Measurements from ENCODE around the gene IMMP2L.

Gene IMMP2L

DNA sequence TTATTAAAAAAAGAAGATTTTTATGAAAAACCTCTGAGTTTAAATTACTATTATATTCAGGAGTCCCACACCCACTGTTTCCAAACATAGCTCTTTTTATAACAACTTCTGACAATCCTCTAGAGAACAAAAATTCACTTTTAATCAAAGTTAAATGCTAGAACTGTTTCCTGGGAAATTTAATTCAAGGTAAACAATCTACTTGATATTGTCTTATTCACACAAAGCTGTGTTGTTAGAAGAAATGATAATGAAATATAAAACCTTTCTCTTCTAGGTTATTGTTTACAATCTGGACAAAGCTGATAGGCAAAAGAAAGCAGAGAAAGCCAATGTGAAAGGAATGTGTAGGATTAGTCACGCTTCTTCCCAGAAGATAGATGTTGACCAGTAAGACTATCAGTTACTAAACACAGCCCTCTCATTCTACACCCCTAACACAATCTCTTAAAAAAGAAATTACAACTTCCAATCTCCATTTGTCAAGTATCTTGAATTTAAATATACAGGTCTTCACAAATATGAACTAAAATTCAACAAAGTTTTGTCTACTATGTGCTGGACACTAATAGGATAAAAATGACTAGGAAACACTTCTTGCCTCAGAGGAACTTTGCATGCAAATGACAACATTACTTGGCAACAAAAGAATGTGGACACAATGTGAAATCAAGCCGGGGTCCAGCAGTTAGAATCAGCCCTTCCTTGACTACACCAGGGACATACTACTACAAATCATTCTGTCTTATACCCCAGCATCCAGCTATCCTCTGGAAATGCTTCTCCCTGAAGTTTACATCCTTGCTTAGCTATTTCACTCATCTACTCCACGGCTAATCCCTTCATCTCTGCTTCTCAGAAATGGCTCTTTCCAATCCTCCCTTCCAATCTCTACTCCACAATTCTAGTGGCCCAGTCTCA is 123.7 kb downstream of the IMMP2L start:
- TF ChIP-seq, protein P1, sequence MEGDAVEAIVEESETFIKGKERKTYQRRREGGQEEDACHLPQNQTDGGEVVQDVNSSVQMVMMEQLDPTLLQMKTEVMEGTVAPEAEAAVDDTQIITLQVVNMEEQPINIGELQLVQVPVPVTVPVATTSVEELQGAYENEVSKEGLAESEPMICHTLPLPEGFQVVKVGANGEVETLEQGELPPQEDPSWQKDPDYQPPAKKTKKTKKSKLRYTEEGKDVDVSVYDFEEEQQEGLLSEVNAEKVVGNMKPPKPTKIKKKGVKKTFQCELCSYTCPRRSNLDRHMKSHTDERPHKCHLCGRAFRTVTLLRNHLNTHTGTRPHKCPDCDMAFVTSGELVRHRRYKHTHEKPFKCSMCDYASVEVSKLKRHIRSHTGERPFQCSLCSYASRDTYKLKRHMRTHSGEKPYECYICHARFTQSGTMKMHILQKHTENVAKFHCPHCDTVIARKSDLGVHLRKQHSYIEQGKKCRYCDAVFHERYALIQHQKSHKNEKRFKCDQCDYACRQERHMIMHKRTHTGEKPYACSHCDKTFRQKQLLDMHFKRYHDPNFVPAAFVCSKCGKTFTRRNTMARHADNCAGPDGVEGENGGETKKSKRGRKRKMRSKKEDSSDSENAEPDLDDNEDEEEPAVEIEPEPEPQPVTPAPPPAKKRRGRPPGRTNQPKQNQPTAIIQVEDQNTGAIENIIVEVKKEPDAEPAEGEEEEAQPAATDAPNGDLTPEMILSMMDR (conservative IDR thresholded peaks at IDR 0.05), result no peak
- no peak overlapping the region for H3K27ac ChIP-seq

DNA sequence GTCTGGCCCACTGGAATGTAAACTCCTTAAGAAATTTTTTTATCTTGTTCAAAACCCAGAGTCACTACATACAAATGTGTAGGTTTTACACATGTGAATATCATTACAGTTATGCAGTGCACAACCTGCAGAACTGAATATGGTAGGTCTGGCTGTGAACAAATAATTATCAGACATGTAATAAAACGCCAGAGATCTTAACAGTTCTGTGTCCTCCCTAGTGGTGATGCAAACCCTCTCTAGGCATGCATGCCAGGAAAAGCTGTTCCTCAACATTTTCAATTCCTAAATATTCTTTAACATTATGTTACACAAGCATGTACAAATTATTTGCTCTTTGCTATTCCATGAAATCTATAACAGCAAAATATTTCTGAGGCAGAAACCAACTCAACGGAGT is 124.6 kb downstream of the IMMP2L start:
- TF ChIP-seq, protein P1 (conservative IDR thresholded peaks at IDR 0.05), result no peak
- H3K27ac ChIP-seq, result no peak overlapping the region

DNA sequence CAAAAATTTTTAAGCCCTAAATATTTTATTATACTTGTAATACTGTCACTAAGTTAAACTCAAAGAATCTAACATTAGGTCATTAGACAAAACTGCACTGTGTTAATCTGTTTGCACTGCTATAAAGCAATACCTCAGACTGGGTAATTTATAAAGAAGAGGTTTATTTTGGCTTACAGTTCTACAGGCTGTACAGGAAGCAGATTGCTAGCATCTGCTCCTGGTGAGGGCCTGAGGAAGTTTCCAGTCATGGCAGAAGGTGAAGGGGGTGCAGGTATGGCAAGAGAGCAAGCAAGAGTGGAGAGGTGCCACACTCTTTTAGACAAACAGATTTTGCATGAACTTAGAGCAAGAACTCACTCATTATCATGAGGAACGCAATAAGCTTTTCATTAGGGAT is 125.7 kb downstream of the IMMP2L start:
- TF ChIP-seq, protein P1 (conservative IDR thresholded peaks at IDR 0.05), result no peak
- H3K27ac ChIP-seq, result no peak overlapping the region

DNA sequence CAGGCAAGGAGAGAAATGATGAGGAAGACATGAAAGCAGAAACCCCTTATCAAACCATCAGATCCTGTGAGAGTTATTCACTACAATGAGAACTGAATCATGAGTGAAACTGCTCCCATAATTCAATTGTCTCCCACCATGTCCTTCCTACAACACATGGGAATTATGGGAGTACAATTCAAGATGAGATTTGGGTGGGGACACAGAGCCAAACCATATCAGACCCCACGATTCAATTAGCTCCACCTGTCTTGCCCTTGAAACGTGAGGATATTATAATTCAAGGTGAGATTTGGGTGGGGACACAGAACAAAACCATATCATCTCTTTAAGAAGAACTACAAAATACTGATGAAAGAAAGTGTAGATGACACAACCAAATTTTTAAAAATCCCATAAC is 128.9 kb downstream of the IMMP2L start:
- TF ChIP-seq, protein P1 (conservative IDR thresholded peaks at IDR 0.05), result no peak
- no peak overlapping the region for H3K27ac ChIP-seq

DNA sequence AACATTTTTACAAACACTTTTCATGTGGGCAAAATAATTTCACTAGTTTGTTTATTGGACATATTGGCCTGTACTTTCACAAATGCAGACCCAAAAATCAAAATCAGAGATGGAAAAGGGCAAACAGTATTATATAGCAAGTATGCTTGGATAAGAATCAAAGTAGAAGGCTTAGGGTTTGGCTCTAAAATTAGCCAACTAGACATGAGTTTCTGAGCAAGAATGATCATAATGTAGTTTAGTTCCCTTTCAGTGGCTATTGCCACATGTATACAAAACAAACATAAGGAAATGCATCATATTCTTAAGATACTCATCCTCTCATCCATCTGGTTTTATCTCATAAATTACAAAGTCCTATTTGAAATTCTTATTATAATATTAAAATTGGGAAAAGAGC is 132.5 kb downstream of the IMMP2L start:
- TF ChIP-seq, protein P1 (conservative IDR thresholded peaks at IDR 0.05), result no peak
- no peak overlapping the region for H3K27ac ChIP-seq

DNA sequence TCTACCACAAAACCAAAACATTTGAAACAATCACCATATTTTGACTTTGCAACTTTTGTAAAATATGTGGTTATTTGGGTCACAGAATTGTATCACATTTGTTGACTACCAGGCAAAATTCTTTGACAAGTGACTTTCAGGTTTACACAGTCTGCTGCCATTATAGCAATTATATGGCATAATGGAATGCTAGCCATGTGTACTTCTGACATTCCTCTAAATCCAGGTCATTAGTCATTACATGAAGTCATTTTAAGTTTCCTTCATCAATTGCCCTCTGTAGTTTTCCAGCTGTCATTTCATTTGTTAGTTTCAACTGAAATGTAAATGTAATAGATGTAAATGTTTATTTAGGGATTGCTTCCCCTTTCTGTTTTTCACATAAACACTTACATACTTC is 137.5 kb downstream of the IMMP2L start:
- no peak overlapping the region for H3K27ac ChIP-seq
- TF ChIP-seq, protein P1 (conservative IDR thresholded peaks at IDR 0.05), result no peak

DNA sequence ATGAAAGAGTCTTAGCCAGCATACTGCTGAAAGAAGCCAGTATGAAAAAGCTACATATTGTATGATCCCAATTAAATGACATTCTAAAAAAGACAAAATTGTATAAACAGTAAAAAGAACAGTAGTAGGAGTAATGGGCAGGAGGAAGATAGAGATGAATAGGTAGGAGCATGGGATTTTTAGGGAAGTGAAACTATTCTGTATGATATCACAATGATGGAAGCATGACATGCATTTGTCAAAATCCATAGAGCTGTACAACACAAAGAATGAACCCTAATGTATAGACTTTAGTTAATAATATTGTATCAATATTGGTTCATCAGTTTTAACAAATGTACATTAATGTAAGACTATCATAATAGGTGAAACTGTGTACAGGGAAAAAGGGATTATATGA is 147.9 kb downstream of the IMMP2L start:
- H3K27ac ChIP-seq, result no peak overlapping the region
- TF ChIP-seq, protein P1 (conservative IDR thresholded peaks at IDR 0.05), result no peak
